Stimulated activated CD4-positive, alpha-beta T cell treated with anti-CD3 and anti-CD28 coated beads, TNF-alpha, amount 100 ng/mL, for 1 hour (primary cell): ENCODE measurements around the gene IMPG2.

Experiments used
- DNase-seq, 3 donors: peaks; one replicate each; pipeline ENCODE4 v3.0.0-alpha.2; 2020; ENCODE audit warnings: low read depth in 3 of 3, low spot score in 1 of 3

Gene IMPG2

GRCh38 chr3:101278727-101279126 lies 41.6 kb downstream of the IMPG2 start:
- no peak for DNase-seq

- no peak for DNase-seq
Measured at GRCh38 chr3:101273608-101274007, 46.8 kb downstream of the IMPG2 start.

- DNase-seq, result no peak
Measured at GRCh38 chr3:101273156-101273555, 47.2 kb downstream of the IMPG2 start.

DNA sequence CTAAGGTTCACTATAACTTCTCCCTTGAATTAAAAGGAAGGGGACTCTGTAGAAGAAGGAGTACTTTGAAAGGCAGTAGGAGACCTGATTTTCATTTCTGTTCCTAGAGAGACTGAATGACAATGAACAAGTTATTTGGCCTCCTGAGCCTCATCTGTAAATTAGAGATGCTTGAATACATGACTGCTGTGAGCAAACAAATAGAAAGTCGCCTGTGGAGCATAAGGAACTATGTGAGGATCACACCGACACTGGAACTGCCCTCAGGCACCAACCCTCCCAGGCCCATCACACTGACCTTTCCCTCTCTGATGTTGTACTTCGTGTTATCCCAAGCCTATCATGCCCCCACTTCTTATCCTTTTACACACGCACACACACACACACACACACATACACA lies 48.6 kb downstream of the IMPG2 start:
- no peak for DNase-seq

DNA sequence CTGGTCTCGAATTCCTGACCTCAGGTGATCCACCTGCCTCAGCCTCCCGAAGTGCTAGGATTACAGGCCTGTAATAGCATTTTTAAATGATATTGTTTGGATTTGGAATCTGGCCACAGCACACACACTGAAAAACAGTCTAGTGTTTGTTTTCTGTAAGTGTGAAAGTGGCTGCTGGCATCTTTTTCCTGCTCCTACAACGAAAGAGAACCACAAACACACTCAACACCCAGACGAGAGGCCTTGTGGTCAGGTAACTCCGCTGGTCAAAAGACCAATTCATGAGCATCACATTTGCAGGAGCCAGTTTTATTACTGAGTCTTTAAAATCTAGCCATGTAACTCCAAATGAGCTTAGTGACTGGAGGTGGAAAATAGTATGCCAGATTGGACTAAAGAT lies 50.2 kb downstream of the IMPG2 start:
- no peak for DNase-seq

DNA sequence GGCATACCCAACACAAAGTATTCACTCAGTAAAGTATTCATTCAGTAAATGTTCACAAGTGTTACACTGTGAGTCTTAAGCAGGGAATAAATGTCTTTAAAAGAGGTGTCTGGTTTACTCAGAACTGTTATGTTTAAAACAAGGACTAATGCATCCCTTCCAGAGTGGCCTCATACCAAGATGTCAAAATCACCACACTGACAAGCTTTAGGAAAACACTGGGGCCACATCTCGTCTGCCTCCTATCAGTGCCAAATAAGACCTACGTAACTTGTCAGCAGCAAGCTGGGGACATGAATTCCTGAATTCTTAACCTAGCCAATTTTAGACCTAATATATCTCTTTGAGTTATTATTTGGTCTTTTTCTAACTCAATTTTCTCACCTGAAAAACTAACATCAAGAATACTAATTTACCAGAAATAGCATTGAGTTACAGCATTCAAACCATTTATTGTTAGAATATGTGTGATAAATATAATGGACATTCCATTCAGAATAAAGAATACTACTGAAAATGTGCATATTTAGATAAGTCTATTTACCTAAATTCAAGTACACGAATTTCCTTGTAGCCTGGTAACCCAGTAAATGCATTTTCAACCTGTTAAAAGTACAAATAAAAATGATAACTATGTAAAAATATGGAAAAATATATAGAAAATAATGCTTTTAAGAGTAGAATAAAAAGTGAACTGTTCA lies 51.3 kb downstream of the IMPG2 start:
- no peak for DNase-seq

- no peak for DNase-seq
Measured at GRCh38 chr3:101268141-101268540, 52.2 kb downstream of the IMPG2 start.

GRCh38 chr3:101266566-101266965 lies 53.8 kb downstream of the IMPG2 start:
- DNase-seq, result no peak

DNA sequence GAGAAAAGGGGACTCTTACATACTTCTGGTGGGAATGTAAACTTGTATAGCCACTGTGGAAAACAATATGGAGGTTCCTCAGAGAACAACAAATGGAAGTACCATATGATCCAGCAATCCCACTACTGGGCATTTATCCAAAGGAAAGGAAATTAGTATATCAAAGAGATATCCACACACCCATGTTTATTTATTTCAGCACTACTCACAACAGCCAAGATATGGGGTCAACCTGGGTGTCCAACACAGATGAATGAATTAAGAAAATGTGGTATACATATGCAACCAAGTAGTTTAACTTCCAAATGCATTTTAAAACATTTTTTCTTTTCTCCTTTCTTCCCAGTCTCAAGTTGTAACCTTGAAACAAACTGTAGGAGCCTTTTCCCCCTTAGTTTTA lies 54.3 kb downstream of the IMPG2 start:
- DNase-seq, result no peak

GRCh38 chr3:101262393-101263240 lies 57.8 kb downstream of the IMPG2 start:
- DNase-seq, result no peak

GRCh38 chr3:101261506-101261905 lies 58.9 kb downstream of the IMPG2 start:
- no peak for DNase-seq

- DNase-seq, result no peak
Measured at GRCh38 chr3:101259485-101260341, 60.7 kb downstream of the IMPG2 start.

DNA sequence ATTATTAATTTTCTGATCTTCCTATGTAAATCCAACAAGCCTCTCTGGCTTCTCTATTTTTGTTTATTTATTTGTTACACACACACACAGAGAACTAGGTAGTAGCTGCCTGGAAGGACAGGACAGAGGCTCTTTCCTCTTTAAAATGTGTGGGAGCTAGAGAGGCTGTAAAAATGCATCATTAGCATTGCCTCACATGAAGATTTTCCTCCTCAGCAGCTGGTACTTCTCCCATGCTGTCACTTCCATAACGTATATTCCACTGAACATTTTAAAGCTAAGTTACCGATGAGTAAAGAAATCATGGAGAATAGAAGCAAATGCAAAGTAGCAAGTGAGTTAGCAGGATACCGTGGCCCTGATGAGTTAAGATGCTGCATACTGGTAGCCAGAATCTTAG lies 63.9 kb downstream of the IMPG2 start:
- no peak for DNase-seq

- DNase-seq, result no peak
Measured at GRCh38 chr3:101255441-101255840, 64.9 kb downstream of the IMPG2 start.

- no peak for DNase-seq
Measured at GRCh38 chr3:101253396-101253795, 67.0 kb downstream of the IMPG2 start.

DNA sequence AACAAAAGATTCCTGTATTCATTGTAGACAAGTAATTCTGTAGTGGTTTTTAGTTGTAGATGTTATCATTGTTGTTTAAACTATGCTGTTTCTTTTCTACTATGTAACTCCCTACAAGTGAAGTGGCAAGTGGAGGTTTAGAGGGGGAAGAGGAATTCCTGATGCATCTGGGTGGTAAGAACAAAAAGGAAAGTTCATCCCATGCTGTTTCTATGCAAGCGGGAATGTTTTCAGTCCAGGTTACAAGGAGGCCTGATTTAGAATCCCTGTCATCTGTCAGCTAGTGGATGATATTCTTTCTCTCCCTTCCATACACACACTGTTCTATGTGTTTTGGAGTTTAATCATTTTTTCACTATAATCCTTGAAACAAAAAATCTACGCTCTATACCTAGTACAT lies 67.4 kb downstream of the IMPG2 start:
- DNase-seq, result no peak

DNA sequence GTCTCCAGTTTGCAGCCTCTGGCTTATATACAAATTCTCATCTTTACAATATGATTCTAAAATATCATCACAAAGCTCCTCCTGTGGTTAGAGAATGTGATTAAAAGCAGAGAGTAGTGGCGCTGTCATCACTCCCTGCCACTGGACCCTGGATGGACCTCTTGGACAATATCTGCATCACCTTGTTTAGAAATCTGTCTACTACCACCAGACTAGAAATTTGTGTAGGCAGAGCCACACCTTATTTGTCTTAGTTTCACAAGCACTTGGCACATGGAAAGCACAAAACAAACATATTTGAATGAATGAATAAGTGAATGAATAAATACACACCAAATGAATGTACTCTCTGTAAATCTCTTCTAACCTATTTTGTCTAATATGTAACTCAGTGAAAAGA lies 68.1 kb downstream of the IMPG2 start:
- no peak for DNase-seq

- no peak for DNase-seq
Measured at GRCh38 chr3:101251441-101251840, 68.9 kb downstream of the IMPG2 start.

GRCh38 chr3:101249522-101249921 lies 70.9 kb downstream of the IMPG2 start:
- DNase-seq, result no peak

DNA sequence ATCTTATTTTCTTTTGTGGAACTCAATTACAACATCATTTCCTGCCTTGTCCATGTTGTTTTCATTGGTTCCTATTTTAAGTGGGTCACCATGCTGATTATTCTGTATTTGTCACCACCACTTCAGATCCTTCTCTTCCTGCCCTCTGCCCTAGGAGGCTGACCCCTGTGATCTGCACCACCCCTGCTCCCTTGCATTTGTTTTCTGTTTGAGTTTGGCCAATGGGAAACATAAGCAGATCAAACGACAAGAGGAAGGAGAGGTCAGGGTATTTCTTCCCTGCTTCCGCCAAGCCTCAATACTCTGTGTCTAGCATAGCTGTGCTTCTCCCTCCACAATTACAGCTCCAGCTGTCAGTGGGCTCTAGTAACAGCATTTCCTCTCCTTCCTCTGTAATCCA lies 71.6 kb downstream of the IMPG2 start:
- DNase-seq, result no peak

GRCh38 chr3:101244212-101244575 lies 76.2 kb downstream of the IMPG2 start:
- no peak for DNase-seq
